ENCODE data around the gene LILRA2. TPM values are rescaled to one million over a fixed set of nuclear protein-coding genes. Genes with fewer than 3 reads are reported as not detected.
"Not testable (repeated sequence)": the region's sequence is repeated elsewhere in the genome, so short reads cannot be mapped to it uniquely, and the experiment has no call there.

The LILRA2 gene
- total and polyA plus RNA-seq, 2 experiments from 2014 or later, result not detected

GRCh38 chr19:54630782-54631181 lies 57.2 kb downstream of the LILRA2 start (continued):
- no peak for TF ChIP-seq ZNF462 (CRISPR knock-in tag; IDR thresholded peaks at IDR 0.05)
- no peak for TF ChIP-seq JUNB (IDR thresholded peaks at IDR 0.05; ENCODE audit: unreplicated experiment)
- TF ChIP-seq ETS1 (IDR thresholded peaks at IDR 0.05), result no peak
- TF ChIP-seq CREB1 (CRISPR knock-in tag; IDR thresholded peaks at IDR 0.05; ENCODE audit: low read depth), result no peak
- no peak for TF ChIP-seq EZH2 (IDR thresholded peaks at IDR 0.05; ENCODE audit: low read depth, unreplicated experiment)
- no peak for TF ChIP-seq REST (IDR thresholded peaks at IDR 0.05; ENCODE audit: unreplicated experiment)

GRCh38 chr19:54631489-54632337 lies 58.1 kb downstream of the LILRA2 start:
- H3K27ac Mint-ChIP-seq; H4K20me1 ChIP-seq (replicated peaks; ENCODE audit: insufficient read depth); H2AFZ ChIP-seq; DNase-seq (ENCODE audit: low spot score); H3K4me1 ChIP-seq (ENCODE audit: insufficient read depth); H3K4me3 Mint-ChIP-seq; H3K9me2 ChIP-seq (ENCODE audit: insufficient read depth); H3K27me3 Mint-ChIP-seq (ENCODE audit: insufficient read depth, low read depth, poor library complexity); H3K4me1 Mint-ChIP-seq; H3K4me3 ChIP-seq; H3F3A ChIP-seq (replicated peaks; ENCODE audit: low read depth); H3K27me3 ChIP-seq (ENCODE audit: insufficient read depth); H3K79me2 ChIP-seq (replicated peaks; ENCODE audit: insufficient read depth); H3K4me2 ChIP-seq; H3K36me3 ChIP-seq (ENCODE audit: insufficient read depth); H3K27ac ChIP-seq (ENCODE audit: low read depth); ATAC-seq: not testable (repeated sequence)
- H3K36me3 Mint-ChIP-seq (ENCODE audit: low read depth), result peaks cover 31% of the 10 kb centered on the region
- peaks cover 93% of the 10 kb centered on the region for H3K9me3 Mint-ChIP-seq

- Mint-ChIP-seq H3K36me3 (ENCODE audit: low read depth) (peaks cover 34% of the 10 kb centered on the region), H3K9me3 (peaks cover 93% of the 10 kb centered on the region)
- H3K4me2 ChIP-seq; H3K4me1 ChIP-seq (ENCODE audit: insufficient read depth); H3K9me2 ChIP-seq (ENCODE audit: insufficient read depth); H4K20me1 ChIP-seq (replicated peaks; ENCODE audit: insufficient read depth); H3K4me1 Mint-ChIP-seq; H3K27me3 ChIP-seq (ENCODE audit: insufficient read depth); ATAC-seq; H3K27ac ChIP-seq (ENCODE audit: low read depth); H3K27ac Mint-ChIP-seq; H3K79me2 ChIP-seq (replicated peaks; ENCODE audit: insufficient read depth); H2AFZ ChIP-seq; DNase-seq (ENCODE audit: low spot score); H3K4me3 Mint-ChIP-seq; H3K4me3 ChIP-seq; H3F3A ChIP-seq (replicated peaks; ENCODE audit: low read depth); H3K27me3 Mint-ChIP-seq (ENCODE audit: insufficient read depth, low read depth, poor library complexity); H3K36me3 ChIP-seq (ENCODE audit: insufficient read depth): not testable (repeated sequence)
Observed at GRCh38 chr19:54632517-54632916, 58.9 kb downstream of the LILRA2 start.
